Measurements from ENCODE around the gene PDE8A.

DNA sequence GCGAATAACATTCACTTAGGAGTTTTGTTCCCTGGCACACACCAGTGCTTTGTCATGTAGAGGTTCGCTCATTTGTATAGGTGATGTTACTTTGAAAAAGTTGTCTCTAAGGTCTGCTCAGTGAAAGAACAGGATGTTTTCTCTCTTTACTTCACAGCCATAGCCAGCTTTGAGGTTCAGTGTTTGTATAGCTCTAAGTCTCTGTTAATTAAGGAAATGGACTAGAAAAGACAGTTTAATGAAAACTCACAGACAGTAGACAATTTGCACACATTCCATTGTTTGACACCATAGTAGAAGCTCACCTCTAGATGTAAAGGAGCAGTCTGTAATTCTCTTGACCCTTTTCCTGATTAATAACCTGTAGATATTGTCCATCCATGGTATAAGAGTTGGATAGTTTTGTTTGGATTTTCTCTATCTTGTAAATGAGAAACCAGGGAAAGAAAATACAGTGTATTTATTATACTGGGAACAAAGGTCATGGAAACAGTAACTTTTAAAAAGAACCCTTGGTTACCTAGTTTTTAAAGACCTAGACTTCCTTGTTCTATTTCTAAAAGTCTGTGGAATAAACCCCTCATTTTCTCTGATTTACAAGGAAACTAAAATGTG is 50.4 kb downstream of the PDE8A start:
- TF ChIP-seq, protein P1, sequence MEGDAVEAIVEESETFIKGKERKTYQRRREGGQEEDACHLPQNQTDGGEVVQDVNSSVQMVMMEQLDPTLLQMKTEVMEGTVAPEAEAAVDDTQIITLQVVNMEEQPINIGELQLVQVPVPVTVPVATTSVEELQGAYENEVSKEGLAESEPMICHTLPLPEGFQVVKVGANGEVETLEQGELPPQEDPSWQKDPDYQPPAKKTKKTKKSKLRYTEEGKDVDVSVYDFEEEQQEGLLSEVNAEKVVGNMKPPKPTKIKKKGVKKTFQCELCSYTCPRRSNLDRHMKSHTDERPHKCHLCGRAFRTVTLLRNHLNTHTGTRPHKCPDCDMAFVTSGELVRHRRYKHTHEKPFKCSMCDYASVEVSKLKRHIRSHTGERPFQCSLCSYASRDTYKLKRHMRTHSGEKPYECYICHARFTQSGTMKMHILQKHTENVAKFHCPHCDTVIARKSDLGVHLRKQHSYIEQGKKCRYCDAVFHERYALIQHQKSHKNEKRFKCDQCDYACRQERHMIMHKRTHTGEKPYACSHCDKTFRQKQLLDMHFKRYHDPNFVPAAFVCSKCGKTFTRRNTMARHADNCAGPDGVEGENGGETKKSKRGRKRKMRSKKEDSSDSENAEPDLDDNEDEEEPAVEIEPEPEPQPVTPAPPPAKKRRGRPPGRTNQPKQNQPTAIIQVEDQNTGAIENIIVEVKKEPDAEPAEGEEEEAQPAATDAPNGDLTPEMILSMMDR (conservative IDR thresholded peaks at IDR 0.05; ENCODE audit: low read length), result no peak
- no peak for TF ChIP-seq EZH2phosphoT487 (IDR thresholded peaks at IDR 0.05; ENCODE audit: borderline replicate concordance, low read depth, low read length)
